ENCODE results near the gene SCUBE3.

DNA sequence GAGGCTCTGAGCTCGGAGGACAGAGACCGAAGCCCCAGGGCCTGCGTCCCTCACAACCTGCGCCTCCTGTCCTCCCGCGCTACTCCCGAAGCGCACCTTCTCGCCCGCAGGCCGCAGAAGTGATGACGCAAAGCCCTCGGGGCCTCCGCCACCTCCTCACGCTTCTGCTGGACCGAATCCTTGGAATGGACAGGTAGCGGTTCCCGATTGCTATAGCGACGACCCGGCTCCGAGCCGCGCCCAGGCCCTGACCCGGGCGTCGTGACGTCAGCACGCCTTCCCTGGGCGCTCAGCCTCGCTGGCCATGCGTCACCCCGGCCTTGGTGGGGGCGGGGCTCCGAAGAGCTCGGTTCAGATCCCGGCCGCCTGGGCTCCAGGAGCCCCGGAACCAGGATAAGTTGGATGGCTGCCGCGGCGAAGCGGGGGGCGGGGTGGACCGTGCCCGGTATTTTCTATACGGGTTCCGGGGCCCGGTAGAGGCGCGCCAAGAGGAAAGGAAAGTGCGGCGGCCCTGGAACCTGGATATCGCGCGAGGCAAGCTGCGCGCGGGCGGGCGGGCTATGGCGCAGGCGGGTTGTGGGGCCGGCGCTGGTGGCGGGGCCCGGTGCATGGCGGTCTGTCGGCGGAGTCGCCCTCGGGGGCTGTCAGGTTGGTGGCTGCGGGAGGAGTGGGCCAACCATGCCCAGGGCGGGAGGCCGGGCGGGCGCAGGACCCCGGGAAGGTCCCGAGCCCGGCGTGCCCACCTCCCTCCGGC is 45.6 kb downstream of the SCUBE3 start, which contains the start of gene ZNF76:
- TF ChIP-seq, protein P1, sequence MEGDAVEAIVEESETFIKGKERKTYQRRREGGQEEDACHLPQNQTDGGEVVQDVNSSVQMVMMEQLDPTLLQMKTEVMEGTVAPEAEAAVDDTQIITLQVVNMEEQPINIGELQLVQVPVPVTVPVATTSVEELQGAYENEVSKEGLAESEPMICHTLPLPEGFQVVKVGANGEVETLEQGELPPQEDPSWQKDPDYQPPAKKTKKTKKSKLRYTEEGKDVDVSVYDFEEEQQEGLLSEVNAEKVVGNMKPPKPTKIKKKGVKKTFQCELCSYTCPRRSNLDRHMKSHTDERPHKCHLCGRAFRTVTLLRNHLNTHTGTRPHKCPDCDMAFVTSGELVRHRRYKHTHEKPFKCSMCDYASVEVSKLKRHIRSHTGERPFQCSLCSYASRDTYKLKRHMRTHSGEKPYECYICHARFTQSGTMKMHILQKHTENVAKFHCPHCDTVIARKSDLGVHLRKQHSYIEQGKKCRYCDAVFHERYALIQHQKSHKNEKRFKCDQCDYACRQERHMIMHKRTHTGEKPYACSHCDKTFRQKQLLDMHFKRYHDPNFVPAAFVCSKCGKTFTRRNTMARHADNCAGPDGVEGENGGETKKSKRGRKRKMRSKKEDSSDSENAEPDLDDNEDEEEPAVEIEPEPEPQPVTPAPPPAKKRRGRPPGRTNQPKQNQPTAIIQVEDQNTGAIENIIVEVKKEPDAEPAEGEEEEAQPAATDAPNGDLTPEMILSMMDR (IDR thresholded peaks at IDR 0.05), result peak in 4 of 7 experiments; percentile 50 to 88 (median 72)
- peak; percentile 67 to 74 (median 73) for TF ChIP-seq POLR2A (IDR thresholded peaks at IDR 0.05)

Measured in body of pancreas (tissue), 4 donors.